HuH-7 (cell line): ENCODE data around the gene KBTBD12.
A peak's percentile ranks its signal among the peaks of the same experiment; 100 is the strongest.

Source experiments
- DNase-seq: peaks from one replicate; pipeline ENCODE4 v3.0.0; 2011; ENCODE audit warnings: low spot score

Gene KBTBD12

DNA sequence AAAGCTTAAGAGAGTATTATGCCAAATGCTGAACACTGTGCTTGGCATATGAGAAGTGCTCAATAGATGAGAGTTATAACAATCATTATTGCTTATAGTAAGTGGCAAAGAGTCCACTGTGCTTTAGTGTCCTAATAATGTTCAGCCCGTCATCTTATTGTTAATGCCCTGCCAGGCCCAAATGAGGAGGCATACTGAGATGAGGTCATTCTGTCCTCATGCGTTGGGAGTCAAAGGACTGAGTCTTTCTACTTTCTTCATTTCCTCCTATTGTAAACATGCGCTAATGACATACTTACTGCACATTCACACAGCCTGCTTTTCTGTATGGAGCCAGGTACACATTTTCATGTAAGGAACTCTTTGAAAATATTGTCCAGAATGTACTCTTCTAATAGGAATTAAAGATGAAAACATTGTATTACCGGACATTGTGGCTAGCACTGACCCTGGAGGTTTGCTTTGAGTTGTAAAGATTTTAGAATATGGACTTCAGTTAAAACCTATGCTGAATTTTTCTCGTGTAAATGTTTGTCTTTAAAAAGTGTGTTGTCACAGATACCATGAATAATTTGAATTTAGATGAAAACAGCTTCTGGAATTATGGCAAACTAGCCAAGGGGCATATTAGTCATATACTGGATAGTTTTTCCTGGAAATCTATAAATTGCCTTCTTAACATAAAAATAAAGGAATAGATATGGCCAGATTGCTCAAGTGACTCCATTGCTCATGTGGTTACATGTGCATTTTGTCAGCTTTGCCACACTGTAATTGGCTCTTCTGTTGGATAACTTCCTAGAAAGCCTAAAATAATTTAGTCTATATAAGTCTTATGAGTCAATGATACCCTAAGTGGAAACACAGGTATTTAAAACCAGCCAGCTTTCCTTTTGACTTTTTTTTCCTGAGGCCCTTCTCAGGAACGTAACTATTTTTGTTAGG lies 38.3 kb downstream of the KBTBD12 start:
- no peak for DNase-seq

- DNase-seq, result no peak
Observed at GRCh38 chr3:127954640-127955039, 39.6 kb downstream of the KBTBD12 start.

- no peak for DNase-seq
Observed at GRCh38 chr3:127955728-127956127, 40.7 kb downstream of the KBTBD12 start.

GRCh38 chr3:127959041-127959440 lies 44.0 kb downstream of the KBTBD12 start:
- no peak for DNase-seq

GRCh38 chr3:127959873-127960272 lies 44.8 kb downstream of the KBTBD12 start:
- DNase-seq, result peak; percentile 62

DNA sequence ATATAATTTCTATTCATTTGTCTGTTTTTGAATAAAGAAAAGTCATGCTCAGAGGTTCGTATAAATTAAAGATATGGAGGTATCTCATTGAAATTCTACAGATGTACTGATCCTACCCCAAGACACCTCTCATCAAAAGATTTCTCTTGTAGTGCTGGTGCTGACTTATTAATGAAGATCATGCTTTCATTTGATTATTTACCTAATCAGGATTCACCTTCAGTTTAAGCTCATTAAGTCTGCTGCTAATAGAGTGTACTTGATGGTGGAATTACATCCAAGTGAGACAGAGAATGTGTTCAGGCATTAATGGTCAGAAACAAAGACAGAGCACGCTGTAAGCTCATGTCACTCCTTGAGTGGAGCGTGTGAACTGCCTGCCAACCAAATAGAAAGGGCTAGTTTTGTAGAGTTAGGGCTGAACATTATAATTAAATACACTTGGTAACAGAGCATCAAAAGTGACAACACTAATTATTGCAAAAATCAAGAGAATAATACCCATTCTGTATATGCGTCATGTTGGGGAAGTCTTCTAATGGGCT lies 45.5 kb downstream of the KBTBD12 start:
- DNase-seq, result no peak

DNA sequence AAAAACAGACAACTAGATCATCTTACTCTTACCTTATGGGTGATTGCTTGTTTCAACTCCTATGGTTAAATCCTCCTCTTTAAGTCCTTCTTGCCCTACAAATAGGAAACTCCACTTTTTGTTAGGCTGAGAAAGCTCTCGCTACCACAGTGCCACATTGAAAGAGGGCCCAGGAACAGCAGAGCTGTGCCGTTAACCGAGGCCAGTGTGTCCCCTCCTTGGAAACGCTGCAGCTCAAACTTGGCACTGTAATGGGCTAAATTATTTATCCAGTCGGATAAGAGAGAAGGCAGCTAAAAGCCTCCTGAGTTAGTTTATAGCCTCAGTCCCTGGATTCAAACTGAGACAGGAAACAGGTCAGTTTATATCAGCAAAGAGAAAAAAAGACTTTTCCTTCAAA lies 46.1 kb downstream of the KBTBD12 start:
- no peak for DNase-seq

DNA sequence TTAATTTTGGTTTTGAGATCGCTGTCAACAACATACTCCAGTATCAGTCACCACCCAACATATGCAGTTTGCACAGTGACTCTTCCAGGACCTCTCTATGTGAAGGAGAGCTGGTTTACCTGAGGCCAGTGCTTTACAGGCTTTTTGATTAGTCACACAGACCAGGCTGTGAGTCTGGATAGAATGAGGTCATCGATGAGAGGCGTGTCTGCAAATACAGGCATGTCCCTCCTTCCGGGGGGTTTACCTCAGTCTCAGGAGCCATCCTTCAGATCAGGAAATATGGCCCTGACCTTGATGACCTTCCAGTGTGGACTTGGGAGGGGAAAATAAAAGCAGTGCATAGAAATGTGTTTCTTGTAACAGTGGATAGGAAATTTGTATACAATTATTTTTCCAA lies 46.9 kb downstream of the KBTBD12 start:
- DNase-seq, result no peak

- no peak for DNase-seq
Observed at GRCh38 chr3:127962937-127963336, 47.9 kb downstream of the KBTBD12 start.

DNA sequence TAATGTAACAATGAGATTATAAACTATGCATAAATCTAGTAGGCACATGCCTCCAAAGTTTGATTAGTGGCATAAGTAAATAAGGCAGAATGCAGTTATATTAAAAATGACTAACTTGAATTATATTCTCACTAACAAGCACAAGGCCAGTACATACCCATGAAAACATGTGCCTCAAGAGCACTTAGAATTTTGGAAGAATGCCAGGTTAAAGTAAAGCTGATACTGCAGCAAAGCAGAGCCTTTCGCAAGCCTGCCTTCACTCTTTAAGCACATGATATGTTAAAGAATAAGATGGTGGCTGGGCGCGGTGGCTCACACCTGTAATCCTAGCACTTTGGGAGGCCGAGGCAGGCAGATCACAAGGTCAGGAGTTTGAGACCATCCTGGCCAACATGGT lies 49.0 kb downstream of the KBTBD12 start:
- no peak for DNase-seq

GRCh38 chr3:127964816-127965215 lies 49.8 kb downstream of the KBTBD12 start:
- DNase-seq, result no peak

GRCh38 chr3:127967316-127967715 lies 52.3 kb downstream of the KBTBD12 start:
- DNase-seq, result no peak

- peak; percentile 39 for DNase-seq
Observed at GRCh38 chr3:127970966-127971592, 56.0 kb downstream of the KBTBD12 start.

DNA sequence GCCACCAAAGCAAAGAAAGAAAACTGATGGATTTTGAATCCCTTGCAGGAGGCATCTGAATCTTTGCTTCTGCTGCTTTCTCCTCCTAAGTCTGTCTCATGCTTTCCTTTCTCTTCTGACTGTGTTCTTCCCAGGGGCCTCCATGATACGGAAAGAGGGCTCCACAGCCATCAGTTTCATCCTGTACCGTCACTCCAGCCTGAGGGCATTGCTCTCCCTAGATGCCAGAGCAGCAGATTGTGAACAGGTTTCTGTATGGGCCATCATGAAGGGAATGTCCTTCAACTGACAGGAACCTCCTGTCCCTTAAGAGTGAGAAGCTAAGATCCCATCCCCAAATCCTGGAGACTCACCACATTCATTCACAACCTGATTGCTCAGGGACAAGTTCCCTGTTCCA lies 59.2 kb downstream of the KBTBD12 start:
- no peak for DNase-seq

- no peak for DNase-seq
Observed at GRCh38 chr3:127975153-127976029, 60.4 kb downstream of the KBTBD12 start.

DNA sequence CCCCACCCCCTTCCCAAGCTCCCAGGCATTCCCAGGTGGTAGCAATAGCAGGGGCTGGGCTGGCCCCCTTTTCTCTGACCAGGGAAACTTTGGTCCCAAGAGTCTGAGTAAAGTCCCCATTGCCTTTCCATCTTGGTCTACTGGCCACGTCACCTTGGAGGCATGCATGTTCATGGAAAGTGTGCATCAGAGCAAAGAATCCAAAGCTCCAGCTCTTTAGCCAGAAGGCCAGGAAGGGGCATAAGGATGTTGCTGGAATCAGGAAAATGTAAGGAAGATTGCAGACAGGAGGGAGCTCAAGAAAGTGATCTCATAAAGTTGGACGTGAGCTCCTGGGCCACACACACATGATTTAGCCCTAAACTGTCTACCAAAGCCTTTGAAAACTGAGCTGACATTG lies 63.6 kb downstream of the KBTBD12 start:
- DNase-seq, result no peak

DNA sequence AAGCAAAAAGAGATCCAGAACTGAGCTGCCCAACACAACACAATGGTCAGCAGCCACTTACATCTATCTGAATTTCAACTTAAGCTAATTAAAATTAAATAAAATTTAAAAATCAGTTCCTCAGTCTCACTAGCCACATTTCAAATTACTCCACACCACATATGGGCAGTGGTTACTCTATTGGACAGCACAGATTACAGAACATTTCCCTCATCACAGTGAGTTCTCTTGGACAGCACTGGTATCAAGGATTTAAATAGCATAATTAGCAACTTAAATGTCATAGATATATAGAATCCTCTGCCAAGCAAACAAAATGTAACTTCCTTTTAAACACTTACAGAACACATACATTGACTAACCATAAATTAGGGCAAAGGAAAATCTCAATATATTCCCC lies 64.4 kb downstream of the KBTBD12 start:
- no peak for DNase-seq

DNA sequence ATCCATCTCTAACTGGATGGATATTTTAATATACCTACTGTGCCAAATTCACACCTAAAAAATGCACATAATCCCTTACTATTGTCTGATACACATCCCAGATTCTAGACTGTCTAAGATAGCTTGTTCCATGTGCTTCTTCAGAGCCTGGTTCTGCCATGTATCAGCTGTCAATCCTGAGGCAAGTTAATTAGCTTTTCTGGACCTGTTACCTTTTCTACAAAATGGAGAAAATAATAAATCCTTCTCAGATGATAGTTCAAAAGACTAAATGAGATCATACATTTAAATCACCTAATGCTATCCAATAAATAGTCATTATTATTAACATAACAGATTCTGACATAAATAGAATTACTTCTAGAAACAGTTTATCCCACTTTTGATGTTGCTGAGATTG lies 66.1 kb downstream of the KBTBD12 start:
- DNase-seq, result no peak

DNA sequence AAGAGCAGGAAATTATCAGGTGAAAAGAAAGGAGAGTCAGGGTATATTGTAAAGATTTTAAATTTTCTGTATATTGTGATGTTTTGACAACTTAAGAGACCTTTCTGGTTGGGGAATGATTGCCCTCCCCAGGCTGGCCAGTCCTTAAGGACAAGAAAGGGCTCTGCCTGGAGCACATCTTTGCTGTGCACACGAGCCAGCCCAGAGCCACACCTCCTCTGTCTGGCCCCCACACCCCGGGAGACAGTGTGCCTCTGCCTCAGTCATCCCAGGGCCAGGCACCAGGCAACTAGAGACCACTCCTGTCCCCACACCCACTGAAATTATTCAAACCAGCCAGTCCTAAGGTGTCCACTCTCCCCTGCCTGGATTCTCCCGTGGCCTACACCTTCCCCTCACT lies 67.1 kb downstream of the KBTBD12 start:
- DNase-seq, result no peak

- DNase-seq, result no peak
Observed at GRCh38 chr3:127984241-127984975, 69.4 kb downstream of the KBTBD12 start.

GRCh38 chr3:127985216-127985615 lies 70.2 kb downstream of the KBTBD12 start:
- no peak for DNase-seq
